CD8-positive, alpha-beta memory T cell (primary cell): ENCODE results near the gene PLXNA2. TPM values are rescaled to one million over a fixed set of nuclear protein-coding genes. Genes with fewer than 3 reads are reported as not detected.
A peak's percentile ranks its signal among the peaks of the same experiment; 100 is the strongest.

ENCODE experiments used
- CTCF ChIA-PET: fragments of 350-600 bp; sonication (Branson Sonifier 250); formaldehyde crosslinking; loops from one replicate; lab custom pipeline; 2021; ENCODE audit warnings: antibody characterized with exemption; lab: Charles Lee
- POLR2A ChIA-PET: fragments of 350-600 bp; sonication (Branson Sonifier 250); formaldehyde crosslinking; loops from one replicate; lab custom pipeline; 2021; ENCODE audit warnings: antibody characterized with exemption; lab: Charles Lee
- DNase-seq, 5 donors: peaks; one replicate each; pipeline versions ENCODE4 v3.0.0 to v3.0.0-alpha.2; 2020 to 2022; ENCODE audit warnings: mixed read lengths in 1 of 5
- H3K27ac ChIP-seq: one replicate; pipeline ENCODE4 v1.7.0; 2013; ENCODE audit warnings: low read depth, mild to moderate bottlenecking, low read length, moderate library complexity
- H3K27me3 ChIP-seq: 2 replicates; pipeline ENCODE4 v1.7.0; 2013; ENCODE audit warnings: low read length, mild to moderate bottlenecking; ENCODE audit not compliant: insufficient read depth, poor library complexity, severe bottlenecking
- H3K36me3 ChIP-seq: 2 replicates; pipeline ENCODE4 v1.7.0; 2013; ENCODE audit warnings: mild to moderate bottlenecking, low read length, moderate library complexity; ENCODE audit not compliant: insufficient read depth
- H3K4me1 ChIP-seq: 2 replicates; pipeline ENCODE4 v1.7.0; 2013; ENCODE audit warnings: mild to moderate bottlenecking, low read length, moderate library complexity; ENCODE audit not compliant: insufficient read depth
- H3K4me3 ChIP-seq: 2 replicates; pipeline ENCODE4 v1.7.0; 2013; ENCODE audit warnings: mild to moderate bottlenecking, low read length
- H3K9me3 ChIP-seq: 2 replicates; pipeline ENCODE4 v1.7.0; 2013; ENCODE audit warnings: mild to moderate bottlenecking, low read length
- H3K27ac Mint-ChIP-seq, 8 donors: one replicate each; pipeline ENCODE4 v1.8.0; 2020 to 2021; ENCODE audit warnings: mixed read lengths in 8 of 8, mild to moderate bottlenecking in 6 of 8, inconsistent platforms in 3 of 8, moderate library complexity in 3 of 8
- H3K27me3 Mint-ChIP-seq, 2 donors: one replicate each; pipeline ENCODE4 v1.8.0; 2020 to 2021; ENCODE audit warnings: mixed read lengths in 2 of 2, mild to moderate bottlenecking in 1 of 2, moderate library complexity in 1 of 2
- H3K36me3 Mint-ChIP-seq, 3 donors: one replicate each; pipeline ENCODE4 v1.8.0; 2020 to 2021; ENCODE audit warnings: mixed read lengths in 3 of 3, inconsistent platforms in 1 of 3, mild to moderate bottlenecking in 1 of 3
- H3K4me1 Mint-ChIP-seq, 3 donors: one replicate each; pipeline ENCODE4 v1.8.0; 2020 to 2021; ENCODE audit warnings: mixed read lengths in 3 of 3, inconsistent platforms in 1 of 3, mild to moderate bottlenecking in 1 of 3
- H3K4me3 Mint-ChIP-seq, 7 donors: one replicate each; pipeline ENCODE4 v1.8.0; 2020 to 2021; ENCODE audit warnings: mixed read lengths in 7 of 7, mild to moderate bottlenecking in 6 of 7, moderate library complexity in 4 of 7, inconsistent platforms in 2 of 7
- H3K9me3 Mint-ChIP-seq, 5 donors: one replicate each; pipeline ENCODE4 v1.8.0; 2020 to 2022; ENCODE audit warnings: mixed read lengths in 5 of 5, mild to moderate bottlenecking in 3 of 5, moderate library complexity in 2 of 5, inconsistent platforms in 1 of 5
- polyA plus RNA-seq: library from polyadenylated mRNA; unstranded; fragments of 300-500 nt; fragmentation: Illumina TruSeq; gene quantifications from one replicate; pipeline ENCODE4 v1.2.3, GENCODE V29; 2021
- total RNA-seq, 2 experiments: library from RNA; stranded (reverse); gene quantifications; one replicate each; pipeline ENCODE4 v1.2.3, GENCODE V29; 2021

PLXNA2 gene
- total and polyA plus RNA-seq, 3 experiments from 2014 or later, result 0.75 to 1.1 (median 1.0) TPM

GRCh38 chr1:208153386-208153785, 90.8 kb downstream of the PLXNA2 start:
- H3K4me3 ChIP-seq, result no peak overlapping the region
- Mint-ChIP-seq H3K4me1 (no peaks in the 10 kb centered on the region), H3K4me3 (no peak overlapping the region), H3K36me3 (no peaks in the 10 kb centered on the region), H3K27ac (no peak overlapping the region), H3K9me3 (no peaks in the 10 kb centered on the region), H3K27me3 (peaks cover 5 to 7% of the 10 kb centered on the region in 2 donors)
- H3K36me3 ChIP-seq, result no peaks in the 10 kb centered on the region
- POLR2A ChIA-PET, result no interaction called here
- no peak for DNase-seq
- no peak overlapping the region for H3K27ac ChIP-seq
- H3K4me1 ChIP-seq, result no peaks in the 10 kb centered on the region
- CTCF ChIA-PET, result no interaction called here
- H3K9me3 ChIP-seq, result no peaks in the 10 kb centered on the region
- no peaks in the 10 kb centered on the region for H3K27me3 ChIP-seq

GRCh38 chr1:208151728-208152598, 92.2 kb downstream of the PLXNA2 start:
- ChIA-PET POLR2A (no interaction called here), CTCF (interaction anchor here (1.2 kb wide), 1 partner anchor 9 kb away, joined by 3 read pairs; no protein-coding TSS in a partner anchor)
- Histone ChIP-seq H3K4me3 (no peak overlapping the region), H3K9me3 (no peaks in the 10 kb centered on the region), H3K4me1 (no peaks in the 10 kb centered on the region), H3K36me3 (no peaks in the 10 kb centered on the region), H3K27ac (no peak overlapping the region), H3K27me3 (no peaks in the 10 kb centered on the region)
- H3K27ac Mint-ChIP-seq, result peak overlapping the region in 1 of 8 donors; percentile 44
- peaks cover 4 to 5% of the 10 kb centered on the region in 2 donors for H3K27me3 Mint-ChIP-seq
- DNase-seq, result no peak
- H3K9me3 Mint-ChIP-seq, result no peaks in the 10 kb centered on the region
- no peaks in the 10 kb centered on the region for H3K4me1 Mint-ChIP-seq
- no peak overlapping the region for H3K4me3 Mint-ChIP-seq
- no peaks in the 10 kb centered on the region for H3K36me3 Mint-ChIP-seq

- no peak overlapping the region for H3K4me3 Mint-ChIP-seq
- no peak for DNase-seq
- peak overlapping the region in 1 of 8 donors; percentile 40 for H3K27ac Mint-ChIP-seq
- peaks cover 5 to 8% of the 10 kb centered on the region in 2 donors for H3K27me3 Mint-ChIP-seq
- H3K4me1 ChIP-seq, result no peaks in the 10 kb centered on the region
- no peaks in the 10 kb centered on the region for H3K9me3 Mint-ChIP-seq
- H3K4me3 ChIP-seq, result no peak overlapping the region
- H3K27me3 ChIP-seq, result no peaks in the 10 kb centered on the region
- no peak overlapping the region for H3K27ac ChIP-seq
- H3K9me3 ChIP-seq, result no peaks in the 10 kb centered on the region
- POLR2A ChIA-PET, result no interaction called here
- H3K4me1 Mint-ChIP-seq, result no peaks in the 10 kb centered on the region
- H3K36me3 Mint-ChIP-seq, result no peaks in the 10 kb centered on the region
- CTCF ChIA-PET, result interaction anchor here (1.2 kb wide), 1 partner anchor 8 kb away, joined by 3 read pairs; no protein-coding TSS in a partner anchor
- no peaks in the 10 kb centered on the region for H3K36me3 ChIP-seq
Measured at GRCh38 chr1:208150833-208151458, 93.2 kb downstream of the PLXNA2 start.

- no peaks in the 10 kb centered on the region for H3K4me1 Mint-ChIP-seq
- peaks cover 5 to 8% of the 10 kb centered on the region in 2 donors for H3K27me3 Mint-ChIP-seq
- DNase-seq, result no peak
- no peaks in the 10 kb centered on the region for H3K36me3 Mint-ChIP-seq
- no peak overlapping the region for H3K27ac Mint-ChIP-seq
- H3K36me3 ChIP-seq, result no peaks in the 10 kb centered on the region
- no peaks in the 10 kb centered on the region for H3K4me1 ChIP-seq
- CTCF ChIA-PET, result interaction anchor here (1.2 kb wide), 1 partner anchor 10 kb away, joined by 3 read pairs; no protein-coding TSS in a partner anchor
- H3K27me3 ChIP-seq, result no peaks in the 10 kb centered on the region
- POLR2A ChIA-PET, result no interaction called here
- H3K4me3 ChIP-seq, result no peak overlapping the region
- no peaks in the 10 kb centered on the region for H3K9me3 Mint-ChIP-seq
- no peak overlapping the region for H3K4me3 Mint-ChIP-seq
- no peak overlapping the region for H3K27ac ChIP-seq
- H3K9me3 ChIP-seq, result no peaks in the 10 kb centered on the region
Measured at GRCh38 chr1:208149776-208150514, 94.2 kb downstream of the PLXNA2 start.

- CTCF ChIA-PET, result interaction anchor here (1.2 kb wide), 1 partner anchor 9 kb away, joined by 3 read pairs; no protein-coding TSS in a partner anchor
- Histone ChIP-seq H3K27me3 (no peaks in the 10 kb centered on the region), H3K4me3 (no peak overlapping the region), H3K4me1 (no peaks in the 10 kb centered on the region), H3K9me3 (no peaks in the 10 kb centered on the region), H3K36me3 (no peaks in the 10 kb centered on the region), H3K27ac (no peak overlapping the region)
- DNase-seq, result no peak
- POLR2A ChIA-PET, result no interaction called here
- no peak overlapping the region for H3K27ac Mint-ChIP-seq
- H3K4me1 Mint-ChIP-seq, result no peaks in the 10 kb centered on the region
- H3K9me3 Mint-ChIP-seq, result no peaks in the 10 kb centered on the region
- H3K36me3 Mint-ChIP-seq, result no peaks in the 10 kb centered on the region
- H3K27me3 Mint-ChIP-seq, result peaks cover 0 to 4% of the 10 kb centered on the region in 2 donors
- no peak overlapping the region for H3K4me3 Mint-ChIP-seq
Measured at GRCh38 chr1:208149213-208149612, 95.0 kb downstream of the PLXNA2 start.

- Histone ChIP-seq H3K36me3 (no peaks in the 10 kb centered on the region), H3K4me1 (no peaks in the 10 kb centered on the region), H3K9me3 (no peaks in the 10 kb centered on the region), H3K4me3 (no peak overlapping the region), H3K27me3 (no peaks in the 10 kb centered on the region), H3K27ac (no peak overlapping the region)
- Mint-ChIP-seq H3K27ac (no peak overlapping the region), H3K9me3 (no peaks in the 10 kb centered on the region), H3K36me3 (no peaks in the 10 kb centered on the region), H3K27me3 (peaks cover 0 to 4% of the 10 kb centered on the region in 2 donors), H3K4me1 (no peaks in the 10 kb centered on the region), H3K4me3 (no peak overlapping the region)
- POLR2A ChIA-PET, result no interaction called here
- CTCF ChIA-PET, result interaction anchor here (1.3 to 1.7 kb wide), 2 partner anchors 15 to 17 kb away, joined by 3 to 4 read pairs; no protein-coding TSS in a partner anchor
- no peak for DNase-seq
Measured at GRCh38 chr1:208148380-208148779, 95.8 kb downstream of the PLXNA2 start.

- Mint-ChIP-seq H3K36me3 (no peaks in the 10 kb centered on the region), H3K27me3 (peaks cover 0 to 4% of the 10 kb centered on the region in 2 donors), H3K4me3 (no peak overlapping the region), H3K27ac (no peak overlapping the region), H3K9me3 (no peaks in the 10 kb centered on the region), H3K4me1 (no peaks in the 10 kb centered on the region)
- no peaks in the 10 kb centered on the region for H3K4me1 ChIP-seq
- no peaks in the 10 kb centered on the region for H3K36me3 ChIP-seq
- ChIA-PET CTCF (interaction anchor here (1.4 to 1.7 kb wide), 2 partner anchors 15 to 98 kb away, joined by 4 to 5 read pairs; partner anchors contain the start of gene PLXNA2), POLR2A (no interaction called here)
- H3K4me3 ChIP-seq, result no peak overlapping the region
- no peak for DNase-seq
- no peak overlapping the region for H3K27ac ChIP-seq
- no peaks in the 10 kb centered on the region for H3K9me3 ChIP-seq
- no peaks in the 10 kb centered on the region for H3K27me3 ChIP-seq
Measured at GRCh38 chr1:208146650-208147049, 97.5 kb downstream of the PLXNA2 start.
